ENCODE data around the gene PTGES. TPM values are rescaled to one million over a fixed set of nuclear protein-coding genes. Genes with fewer than 3 reads are reported as not detected.

PTGES gene
- total and polyA plus RNA-seq, 9 of the 15 experiments (the other 6 are each of a cell fraction or from before 2014, with no cell fraction given) = 0.13 TPM; not detected in 8

GRCh38 chr9:129783516-129784361, 30.9 kb upstream of the PTGES start (continued):
- TF ChIP-seq CHD7 (IDR thresholded peaks at IDR 0.05; ENCODE audit: low read depth, low read length) (no peak), HCFC1 (IDR thresholded peaks at IDR 0.05; ENCODE audit: low read depth, low read length) (no peak), HMGXB4 (CRISPR knock-in tag; IDR thresholded peaks at IDR 0.05) (no peak), HDAC2 (IDR thresholded peaks at IDR 0.05) (peak; percentile 25; the same call in 1 of the 2 replicates), ZNF766 (CRISPR knock-in tag; conservative IDR thresholded peaks at IDR 0.05) (no peak), MTA3 (IDR thresholded peaks at IDR 0.05; ENCODE audit: borderline replicate concordance) (no peak), PHF8 (IDR thresholded peaks at IDR 0.05; ENCODE audit: borderline replicate concordance, low read length) (no peak), PCBP1 (IDR thresholded peaks at IDR 0.05; ENCODE audit: low read depth, low read length, poor library complexity, severe bottlenecking) (no peak), ZNF586 (CRISPR knock-in tag; conservative IDR thresholded peaks at IDR 0.05) (no peak), MCM2 (IDR thresholded peaks at IDR 0.05; ENCODE audit: low read depth) (no peak), XRCC5 (IDR thresholded peaks at IDR 0.05; ENCODE audit: low read depth, low read length) (no peak), CSDE1 (IDR thresholded peaks at IDR 0.05) (no peak), ETV6 (IDR thresholded peaks at IDR 0.05; ENCODE audit: borderline replicate concordance in 1 of 2, low read depth in 2 of 2, low read length in 1 of 2) (no peak), ETV6 (CRISPR knock-in tag; IDR thresholded peaks at IDR 0.05; ENCODE audit: borderline replicate concordance) (no peak), CC2D1A (IDR thresholded peaks at IDR 0.05) (peak; percentile 93)
